SK-N-SH (cell line): ENCODE data around the gene HLA-B.

Experiments used
- RCOR1 ChIP-seq: fragments of 150-350 bp; IDR thresholded peaks from 2 replicates; pipeline ENCODE4 v1.6.1; 2017; ENCODE audit warnings: antibody characterized with exemption, low read length
- SIN3A ChIP-seq: IDR thresholded peaks from 2 replicates; pipeline ENCODE4 v1.6.1; 2012; ENCODE audit warnings: low read depth, mild to moderate bottlenecking, low read length, moderate library complexity, borderline replicate concordance
- TAF1 ChIP-seq: IDR thresholded peaks from 2 replicates; pipeline ENCODE4 v1.6.1; 2012; ENCODE audit warnings: low read depth, mild to moderate bottlenecking, low read length, moderate library complexity, borderline replicate concordance
- TF ChIP-seq, protein P1 (sequence below): fragments of 200-600 bp; sonication (generic); IDR thresholded peaks from 2 replicates; pipeline ENCODE4 v1.6.1; 2017; ENCODE audit warnings: antibody characterized with exemption, mild to moderate bottlenecking, moderate library complexity

DNA sequence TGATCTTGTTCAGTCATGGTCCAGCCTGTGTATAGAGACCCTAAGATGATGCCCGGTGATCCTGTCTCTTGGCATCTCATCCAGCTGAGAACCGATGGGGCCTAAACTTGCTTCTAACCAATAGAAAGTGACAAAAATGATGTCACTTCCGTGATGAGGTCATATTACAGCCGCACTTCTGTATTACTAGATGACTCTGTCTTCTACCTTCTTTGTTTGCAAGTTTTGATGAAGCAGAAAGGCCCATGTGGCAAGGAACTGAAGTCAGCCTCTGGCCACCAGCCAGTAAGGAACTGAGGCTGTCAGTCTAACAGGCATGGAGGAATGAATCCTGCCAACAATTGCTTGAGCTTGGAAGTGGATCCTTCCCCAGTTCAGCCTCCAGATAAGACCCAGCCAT lies 52.3 kb downstream of the HLA-B start:
- TF ChIP-seq, protein P1, sequence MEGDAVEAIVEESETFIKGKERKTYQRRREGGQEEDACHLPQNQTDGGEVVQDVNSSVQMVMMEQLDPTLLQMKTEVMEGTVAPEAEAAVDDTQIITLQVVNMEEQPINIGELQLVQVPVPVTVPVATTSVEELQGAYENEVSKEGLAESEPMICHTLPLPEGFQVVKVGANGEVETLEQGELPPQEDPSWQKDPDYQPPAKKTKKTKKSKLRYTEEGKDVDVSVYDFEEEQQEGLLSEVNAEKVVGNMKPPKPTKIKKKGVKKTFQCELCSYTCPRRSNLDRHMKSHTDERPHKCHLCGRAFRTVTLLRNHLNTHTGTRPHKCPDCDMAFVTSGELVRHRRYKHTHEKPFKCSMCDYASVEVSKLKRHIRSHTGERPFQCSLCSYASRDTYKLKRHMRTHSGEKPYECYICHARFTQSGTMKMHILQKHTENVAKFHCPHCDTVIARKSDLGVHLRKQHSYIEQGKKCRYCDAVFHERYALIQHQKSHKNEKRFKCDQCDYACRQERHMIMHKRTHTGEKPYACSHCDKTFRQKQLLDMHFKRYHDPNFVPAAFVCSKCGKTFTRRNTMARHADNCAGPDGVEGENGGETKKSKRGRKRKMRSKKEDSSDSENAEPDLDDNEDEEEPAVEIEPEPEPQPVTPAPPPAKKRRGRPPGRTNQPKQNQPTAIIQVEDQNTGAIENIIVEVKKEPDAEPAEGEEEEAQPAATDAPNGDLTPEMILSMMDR: no peak
- TF ChIP-seq SIN3A (no peak), TAF1 (no peak), RCOR1 (no peak)
